Activated CD4-positive, alpha-beta memory T cell treated with anti-CD3 and anti-CD28 coated beads for 36 hours (primary cell): ENCODE results near the gene TBC1D1. TPM values are rescaled to one million over a fixed set of nuclear protein-coding genes. Genes with fewer than 3 reads are reported as not detected.

Experiments
- CTCF ChIA-PET: fragments of 350-600 bp; sonication (Branson Sonifier 250); formaldehyde crosslinking; loops from one replicate; lab custom pipeline; 2021; ENCODE audit warnings: antibody characterized with exemption, inconsistent platforms; lab: Charles Lee
- POLR2A ChIA-PET: fragments of 350-600 bp; sonication (Branson Sonifier 250); formaldehyde crosslinking; loops from one replicate; lab custom pipeline; 2021; ENCODE audit warnings: antibody characterized with exemption; lab: Charles Lee
- DNase-seq: peaks from one replicate; pipeline ENCODE4 v3.0.0-alpha.2; 2020
- H3K27ac Mint-ChIP-seq: one replicate; pipeline ENCODE4 v1.8.0; 2021; ENCODE audit warnings: mixed read lengths
- H3K27me3 Mint-ChIP-seq: one replicate; pipeline ENCODE4 v1.8.0; 2021; ENCODE audit warnings: mixed read lengths
- H3K36me3 Mint-ChIP-seq: one replicate; pipeline ENCODE4 v1.8.0; 2021; ENCODE audit warnings: mixed read lengths
- H3K4me1 Mint-ChIP-seq: one replicate; pipeline ENCODE4 v1.8.0; 2021; ENCODE audit warnings: low read depth, mixed read lengths
- H3K4me3 Mint-ChIP-seq: one replicate; pipeline ENCODE4 v1.8.0; 2021; ENCODE audit warnings: mild to moderate bottlenecking, mixed read lengths
- H3K9me3 Mint-ChIP-seq: one replicate; pipeline ENCODE4 v1.8.0; 2021; ENCODE audit warnings: mixed read lengths
- intact Hi-C: fragments of 100-400 bp; cut with micrococcal nuclease; formaldehyde crosslinking; loops from one replicate; pipeline ENCODE4 v1.15.1; 2023
- total RNA-seq, 2 experiments: library from RNA; stranded (reverse); gene quantifications; one replicate each; pipeline ENCODE4 v1.2.3, GENCODE V29; 2021

TBC1D1 gene
- total RNA-seq, 2 experiments from 2014 or later = 67.6 to 70.4 TPM

DNA sequence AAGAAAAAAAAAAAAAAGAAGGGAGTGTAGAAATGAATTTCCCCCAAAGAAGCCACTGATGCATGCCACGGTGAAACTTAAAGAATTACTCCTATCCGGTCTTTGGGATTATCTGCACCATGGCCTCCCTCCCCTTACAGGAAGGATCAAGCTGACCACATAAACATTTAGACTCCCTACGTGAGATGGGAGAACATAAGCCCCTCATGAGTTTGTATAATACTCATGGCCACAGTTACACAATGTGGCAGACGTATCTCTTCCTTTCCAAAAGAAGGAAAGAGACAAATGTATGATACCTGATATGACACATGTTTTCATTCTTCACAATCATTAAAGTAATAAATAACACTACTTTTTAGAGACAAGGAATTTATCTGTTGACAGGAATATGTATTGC is 66.1 kb downstream of the TBC1D1 start:
- no peak overlapping the region for H3K27ac Mint-ChIP-seq

DNA sequence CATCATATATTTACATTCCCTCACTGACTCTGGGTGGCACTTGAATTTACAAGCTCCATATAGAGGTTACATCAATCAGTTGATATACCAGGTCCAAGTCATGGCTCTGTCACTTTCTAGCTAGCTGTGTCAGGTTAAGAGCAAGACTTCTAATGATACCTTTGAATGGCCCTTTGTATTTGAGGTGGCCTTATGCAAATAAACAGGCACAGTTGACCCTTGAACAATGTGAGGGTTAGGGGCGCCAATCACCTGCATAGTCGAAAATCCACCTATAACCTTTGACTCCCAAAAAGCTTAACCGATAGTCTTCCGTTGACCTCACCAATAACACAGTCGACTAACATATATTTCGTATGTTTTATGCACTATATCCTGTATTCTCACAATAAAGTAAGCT is 68.0 kb downstream of the TBC1D1 start:
- ChIA-PET POLR2A (no interaction called here), CTCF (no interaction called here)
- intact Hi-C loops = no loop called here
- Mint-ChIP-seq H3K4me1 (peaks cover 13% of the 10 kb centered on the region), H3K9me3 (no peaks in the 10 kb centered on the region), H3K4me3 (no peak overlapping the region), H3K27ac (no peak overlapping the region), H3K27me3 (no peaks in the 10 kb centered on the region), H3K36me3 (no peaks in the 10 kb centered on the region)
- no peak for DNase-seq

More for the DNA sequence above, 66.1 kb downstream of the TBC1D1 start:
- CTCF ChIA-PET = no interaction called here
- no peak for DNase-seq
- POLR2A ChIA-PET = no interaction called here
- intact Hi-C loops = no loop called here
- peaks cover 13% of the 10 kb centered on the region for H3K4me1 Mint-ChIP-seq
- H3K9me3 Mint-ChIP-seq = no peaks in the 10 kb centered on the region
- H3K4me3 Mint-ChIP-seq = no peak overlapping the region
- peaks cover 3% of the 10 kb centered on the region for H3K36me3 Mint-ChIP-seq
- no peaks in the 10 kb centered on the region for H3K27me3 Mint-ChIP-seq

DNA sequence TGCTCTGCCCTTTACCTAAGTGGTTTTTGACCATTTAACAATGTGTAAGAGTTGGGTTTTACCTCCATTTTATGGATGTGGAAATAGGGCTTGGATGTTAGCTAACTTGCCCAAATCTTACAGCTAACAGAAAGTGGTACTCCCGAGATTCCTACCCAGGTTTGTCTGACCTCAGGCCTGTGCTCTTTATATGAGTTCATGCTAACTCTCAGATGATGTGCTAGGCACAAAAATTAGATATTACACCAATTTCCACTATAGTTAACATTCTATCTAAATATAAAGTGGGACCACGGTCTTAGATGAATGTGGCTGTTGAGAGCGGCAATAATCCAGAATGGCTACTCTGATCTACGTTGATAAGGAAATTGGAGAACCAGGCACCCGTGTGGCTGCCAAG is 69.2 kb downstream of the TBC1D1 start, which contains the start of gene PTTG2:
Gene PTTG2, plus strand, starts transcription at position 301 of the 400 bp plus-strand sequence. Its CDS starts 37 bp downstream, at position 338.
- H3K9me3 Mint-ChIP-seq = no peaks in the 10 kb centered on the region
- no peak for DNase-seq
- H3K4me1 Mint-ChIP-seq = peaks cover 3% of the 10 kb centered on the region
- no peaks in the 10 kb centered on the region for H3K27me3 Mint-ChIP-seq
- H3K36me3 Mint-ChIP-seq = no peaks in the 10 kb centered on the region
- ChIA-PET CTCF (interaction anchor here (3.0 kb wide), 1 partner anchor 11 kb away, joined by 14 read pairs; no protein-coding TSS in a partner anchor), POLR2A (no interaction called here)
- intact Hi-C loops = no loop called here
- H3K27ac Mint-ChIP-seq = no peak within 1 kb of the TSS
- no peak within 1 kb of the TSS for H3K4me3 Mint-ChIP-seq

- CTCF ChIA-PET = interaction anchor here (3.0 kb wide), 1 partner anchor 10 kb away, joined by 14 read pairs; no protein-coding TSS in a partner anchor
- Mint-ChIP-seq H3K4me3 (no peak overlapping the region), H3K27ac (no peak overlapping the region), H3K9me3 (no peaks in the 10 kb centered on the region), H3K4me1 (no peaks in the 10 kb centered on the region), H3K36me3 (no peaks in the 10 kb centered on the region), H3K27me3 (no peaks in the 10 kb centered on the region)
- intact Hi-C loops = no loop called here
- no peak for DNase-seq
- POLR2A ChIA-PET = no interaction called here
Measured at GRCh38 chr4:37960679-37961450, 70.0 kb downstream of the TBC1D1 start.

DNA sequence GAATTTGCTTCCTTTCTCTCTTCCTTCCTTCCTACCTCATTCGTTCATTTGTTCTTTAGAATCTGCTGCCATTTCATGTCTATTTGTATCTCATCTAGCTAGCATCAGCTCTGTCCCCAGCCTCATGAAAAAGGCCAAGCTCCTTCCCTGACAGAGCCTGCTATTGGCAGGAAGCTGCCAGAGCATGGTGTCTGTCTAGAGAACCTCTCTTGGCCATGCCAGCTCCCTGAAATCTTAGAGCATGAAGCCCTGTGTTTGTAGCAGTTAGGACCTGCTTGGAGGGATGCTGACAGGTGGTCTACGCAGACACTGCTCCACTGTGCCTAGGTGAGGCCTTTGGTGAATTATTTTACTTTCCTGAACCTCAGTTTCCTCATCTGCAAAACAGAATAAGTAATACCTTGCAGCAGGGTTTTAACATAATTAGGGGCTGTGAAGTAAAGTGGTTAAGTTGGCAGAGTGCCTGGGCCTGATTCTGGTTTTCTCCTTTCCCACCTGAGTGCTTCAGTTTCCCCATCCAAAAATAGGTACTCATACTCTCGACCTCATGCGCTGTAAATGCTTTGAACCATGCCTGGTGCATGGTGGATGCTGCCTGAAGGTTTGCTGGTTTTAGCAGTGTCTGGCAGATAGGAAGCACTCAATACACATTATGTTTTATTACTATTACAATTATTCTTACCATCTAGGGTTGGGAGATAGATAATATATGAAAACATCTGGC is 74.0 kb downstream of the TBC1D1 start:
- intact Hi-C loops = no loop called here
- Mint-ChIP-seq H3K27me3 (no peaks in the 10 kb centered on the region), H3K9me3 (no peaks in the 10 kb centered on the region), H3K36me3 (no peaks in the 10 kb centered on the region), H3K27ac (no peak overlapping the region), H3K4me1 (peaks cover 6% of the 10 kb centered on the region), H3K4me3 (no peak overlapping the region)
- ChIA-PET CTCF (interaction anchor here (0.6 kb wide), 1 partner anchor 73 kb away, joined by 4 read pairs; no protein-coding TSS in a partner anchor), POLR2A (no interaction called here)
- no peak for DNase-seq

DNA sequence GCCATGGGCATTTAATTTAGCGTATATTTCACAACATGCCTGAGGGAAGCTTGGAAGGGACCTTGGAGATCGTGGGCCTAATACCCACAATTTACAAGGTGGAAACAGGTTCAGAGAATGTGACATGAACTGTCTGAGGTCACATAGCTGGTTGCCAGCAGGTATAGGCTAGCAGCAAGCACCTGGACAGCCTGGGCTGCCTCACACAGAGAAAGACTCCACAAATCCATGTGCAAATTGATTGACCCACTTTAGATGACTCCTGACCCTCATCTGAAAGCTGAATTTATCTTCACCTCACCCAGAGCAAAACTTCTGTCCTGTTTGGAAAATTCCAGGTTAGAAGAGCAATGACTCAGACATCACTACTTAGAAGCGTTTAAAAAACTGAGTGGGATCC is 75.2 kb downstream of the TBC1D1 start:
- H3K36me3 Mint-ChIP-seq = no peaks in the 10 kb centered on the region
- ChIA-PET POLR2A (interaction anchor here (0.6 kb wide), 1 partner anchor 439 kb away, joined by 3 read pairs; no protein-coding TSS in a partner anchor), CTCF (no interaction called here)

GRCh38 chr4:37967736-37968135 is 76.9 kb downstream of the TBC1D1 start:
- intact Hi-C loops = no loop called here
- H3K27me3 Mint-ChIP-seq = no peaks in the 10 kb centered on the region
- DNase-seq = no peak
- H3K4me3 Mint-ChIP-seq = no peak overlapping the region
- H3K9me3 Mint-ChIP-seq = no peaks in the 10 kb centered on the region
- no peaks in the 10 kb centered on the region for H3K36me3 Mint-ChIP-seq
- peaks cover 10% of the 10 kb centered on the region for H3K4me1 Mint-ChIP-seq
- ChIA-PET POLR2A (no interaction called here), CTCF (interaction anchor here (0.9 to 1.4 kb wide), 2 partner anchors 12 to 15 kb away, joined by 3 to 5 read pairs; no protein-coding TSS in a partner anchor)
- H3K27ac Mint-ChIP-seq = no peak overlapping the region

More for the DNA sequence above, 75.2 kb downstream of the TBC1D1 start:
- Mint-ChIP-seq H3K4me1 (peaks cover 10% of the 10 kb centered on the region), H3K9me3 (no peaks in the 10 kb centered on the region), H3K27ac (no peak overlapping the region), H3K27me3 (no peaks in the 10 kb centered on the region), H3K4me3 (no peak overlapping the region)
- no peak for DNase-seq
- intact Hi-C loops = no loop called here

DNA sequence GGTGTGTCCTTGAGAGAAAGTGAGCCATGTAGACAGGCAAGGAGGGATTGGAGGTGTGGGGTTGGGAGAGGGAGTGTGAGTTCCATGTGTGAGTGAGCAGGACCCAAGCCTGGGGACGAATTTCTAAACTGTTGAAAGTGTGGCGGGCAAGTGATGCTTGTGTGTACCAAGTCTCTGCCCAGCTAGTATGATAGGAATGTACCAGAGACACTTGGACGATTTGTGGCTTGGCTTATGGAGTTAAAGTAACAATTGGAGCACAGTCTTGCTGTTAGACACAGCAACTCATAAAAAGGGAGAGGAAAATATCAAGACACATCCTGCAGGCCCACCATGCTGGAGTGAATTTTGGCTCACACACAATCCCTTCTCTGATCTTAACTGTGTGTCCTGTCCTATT is 77.9 kb downstream of the TBC1D1 start:
- H3K27ac Mint-ChIP-seq = no peak overlapping the region
- ChIA-PET CTCF (no interaction called here), POLR2A (no interaction called here)
- H3K27me3 Mint-ChIP-seq = no peaks in the 10 kb centered on the region
- H3K4me3 Mint-ChIP-seq = no peak overlapping the region
- DNase-seq = no peak
- peaks cover 18% of the 10 kb centered on the region for H3K4me1 Mint-ChIP-seq
- intact Hi-C loops = no loop called here
- H3K36me3 Mint-ChIP-seq = no peaks in the 10 kb centered on the region
- H3K9me3 Mint-ChIP-seq = no peaks in the 10 kb centered on the region

DNA sequence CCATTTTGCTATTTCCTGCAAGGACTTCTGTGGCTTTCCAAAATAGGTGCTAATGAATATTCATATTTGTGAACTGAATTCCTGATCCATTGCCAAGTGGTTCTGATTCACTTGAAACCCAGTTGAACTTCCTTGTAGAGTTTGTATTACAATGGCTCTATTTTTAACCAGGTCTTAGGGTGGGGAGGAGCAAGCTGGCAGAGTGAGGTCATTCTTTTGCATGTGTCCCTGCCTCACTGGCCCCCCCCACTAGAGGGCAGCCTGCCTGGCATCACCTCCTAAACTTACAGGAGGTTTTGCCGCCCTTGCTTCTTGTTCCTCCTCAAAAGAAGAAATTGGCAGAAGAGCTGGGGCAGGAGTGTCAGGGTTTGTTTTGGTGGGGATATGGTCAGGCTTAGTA is 79.8 kb downstream of the TBC1D1 start:
- intact Hi-C loops = loop anchor here (2.0 to 5.0 kb wide), 3 partner anchors 16 to 64 kb away; no protein-coding TSS in a partner anchor
- DNase-seq = peak; percentile 72
- ChIA-PET POLR2A (no interaction called here), CTCF (interaction anchor here (0.7 to 2.4 kb wide), 10 partner anchors 9 to 167 kb away, joined by 3 to 14 read pairs (median 4); partner anchors contain the start of gene PTTG2)
- Mint-ChIP-seq H3K9me3 (no peaks in the 10 kb centered on the region), H3K36me3 (no peaks in the 10 kb centered on the region), H3K27me3 (no peaks in the 10 kb centered on the region), H3K27ac (no peak overlapping the region), H3K4me3 (no peak overlapping the region), H3K4me1 (peaks cover 22% of the 10 kb centered on the region)

GRCh38 chr4:37971202-37971601 is 80.3 kb downstream of the TBC1D1 start:
- peaks cover 20% of the 10 kb centered on the region for H3K4me1 Mint-ChIP-seq
- no peak for DNase-seq
- H3K27ac Mint-ChIP-seq = no peak overlapping the region
- CTCF ChIA-PET = interaction anchor here (1.0 to 2.4 kb wide), 8 partner anchors 10 to 146 kb away, joined by 3 to 14 read pairs (median 4); partner anchors contain the start of gene PTTG2
- POLR2A ChIA-PET = no interaction called here
- no peaks in the 10 kb centered on the region for H3K27me3 Mint-ChIP-seq
- H3K9me3 Mint-ChIP-seq = no peaks in the 10 kb centered on the region
- H3K36me3 Mint-ChIP-seq = no peaks in the 10 kb centered on the region
- intact Hi-C loops = loop anchor here (2.0 to 5.0 kb wide), 3 partner anchors 16 to 64 kb away; no protein-coding TSS in a partner anchor
- H3K4me3 Mint-ChIP-seq = no peak overlapping the region

GRCh38 chr4:37973441-37973840 is 82.6 kb downstream of the TBC1D1 start:
- ChIA-PET CTCF (no interaction called here), POLR2A (interaction anchor here (0.7 kb wide), 2 partner anchors 98 to 830 kb away, joined by 3 read pairs; no protein-coding TSS in a partner anchor)
- no peak overlapping the region for H3K27ac Mint-ChIP-seq
- no peaks in the 10 kb centered on the region for H3K27me3 Mint-ChIP-seq
- intact Hi-C loops = loop anchor here (5.0 kb wide), 1 partner anchor 66 kb away; no protein-coding TSS in a partner anchor
- no peaks in the 10 kb centered on the region for H3K9me3 Mint-ChIP-seq
- no peaks in the 10 kb centered on the region for H3K36me3 Mint-ChIP-seq
- DNase-seq = no peak
- no peak overlapping the region for H3K4me3 Mint-ChIP-seq
- peaks cover 17% of the 10 kb centered on the region for H3K4me1 Mint-ChIP-seq
